ENCODE results near the gene CDK5RAP3.

- TF ChIP-seq EZH2 (IDR thresholded peaks at IDR 0.05) (no peak), POLR2AphosphoS5 (IDR thresholded peaks at IDR 0.05; ENCODE audit: borderline replicate concordance, low read depth, low read length) (no peak), FOXP2 (optimal IDR thresholded peaks at IDR 0.05; ENCODE audit: control extremely low read depth, extremely low read length, insufficient read depth) (no peak)
Observed at GRCh38 chr17:47956791-47957590, 13.9 kb upstream of the CDK5RAP3 start.

Measured in SK-N-MC (cell line).